DMS79 (cell line): Measurements from ENCODE around the gene ACTL10.

Experiments
- DNase-seq: peaks from one replicate; lab custom pipeline; 2025; lab: John Stamatoyannopoulos, UW

ACTL10 gene

GRCh38 chr20:33649201-33649681, 17.5 kb upstream of the ACTL10 start:
- DNase-seq: no peak

GRCh38 chr20:33650111-33650752, 16.5 kb upstream of the ACTL10 start:
- DNase-seq: no peak

GRCh38 chr20:33650753-33651561, 15.8 kb upstream of the ACTL10 start:
- no peak for DNase-seq

- no peak for DNase-seq
Measured at GRCh38 chr20:33651562-33652048, 15.1 kb upstream of the ACTL10 start.

GRCh38 chr20:33653218-33653899, 13.4 kb upstream of the ACTL10 start:
- DNase-seq: peak; percentile 31

- DNase-seq: peak; percentile 82
Measured at GRCh38 chr20:33653900-33654596, 12.7 kb upstream of the ACTL10 start.

GRCh38 chr20:33654680-33655161, 12.0 kb upstream of the ACTL10 start:
- DNase-seq: no peak

- no peak for DNase-seq
Measured at GRCh38 chr20:33655164-33655563, 11.6 kb upstream of the ACTL10 start.

- no peak for DNase-seq
Measured at GRCh38 chr20:33656010-33656782, 10.5 kb upstream of the ACTL10 start.

GRCh38 chr20:33656783-33657703, 9.7 kb upstream of the ACTL10 start:
- DNase-seq: no peak

- no peak for DNase-seq
Measured at GRCh38 chr20:33657704-33658095, 9.0 kb upstream of the ACTL10 start.

GRCh38 chr20:33658510-33658909, 8.2 kb upstream of the ACTL10 start:
- no peak for DNase-seq

- no peak for DNase-seq
Measured at GRCh38 chr20:33658929-33659328, 7.8 kb upstream of the ACTL10 start.

GRCh38 chr20:33659341-33660034, 7.3 kb upstream of the ACTL10 start:
- no peak for DNase-seq

- no peak for DNase-seq
Measured at GRCh38 chr20:33660035-33660684, 6.6 kb upstream of the ACTL10 start.

- no peak for DNase-seq
Measured at GRCh38 chr20:33660685-33661058, 6.1 kb upstream of the ACTL10 start.

GRCh38 chr20:33662172-33662571, 4.6 kb upstream of the ACTL10 start, which contains the start of gene C20orf144:
C20orf144 (plus strand) TSS chr20:33662327; CDS start chr20:33662346, 19 bp downstream.
- DNase-seq: no peak

GRCh38 chr20:33663161-33664084, 3.3 kb upstream of the ACTL10 start:
- DNase-seq: peak; percentile 31
